VCaP (cell line): ENCODE results near the gene SGTA.
A peak's percentile ranks its signal among the peaks of the same experiment; 100 is the strongest.

Experiments used
- H3K27ac ChIP-seq: fragments of 450-650 bp; 2 replicates; pipeline ENCODE4 v1.5.1; 2017
- TF ChIP-seq, protein P1 (sequence below): fragments of 450-650 bp; conservative IDR thresholded peaks from 2 replicates; pipeline ENCODE4 v1.5.1; 2017; ENCODE audit warnings: mild to moderate bottlenecking, moderate library complexity

Gene SGTA

DNA sequence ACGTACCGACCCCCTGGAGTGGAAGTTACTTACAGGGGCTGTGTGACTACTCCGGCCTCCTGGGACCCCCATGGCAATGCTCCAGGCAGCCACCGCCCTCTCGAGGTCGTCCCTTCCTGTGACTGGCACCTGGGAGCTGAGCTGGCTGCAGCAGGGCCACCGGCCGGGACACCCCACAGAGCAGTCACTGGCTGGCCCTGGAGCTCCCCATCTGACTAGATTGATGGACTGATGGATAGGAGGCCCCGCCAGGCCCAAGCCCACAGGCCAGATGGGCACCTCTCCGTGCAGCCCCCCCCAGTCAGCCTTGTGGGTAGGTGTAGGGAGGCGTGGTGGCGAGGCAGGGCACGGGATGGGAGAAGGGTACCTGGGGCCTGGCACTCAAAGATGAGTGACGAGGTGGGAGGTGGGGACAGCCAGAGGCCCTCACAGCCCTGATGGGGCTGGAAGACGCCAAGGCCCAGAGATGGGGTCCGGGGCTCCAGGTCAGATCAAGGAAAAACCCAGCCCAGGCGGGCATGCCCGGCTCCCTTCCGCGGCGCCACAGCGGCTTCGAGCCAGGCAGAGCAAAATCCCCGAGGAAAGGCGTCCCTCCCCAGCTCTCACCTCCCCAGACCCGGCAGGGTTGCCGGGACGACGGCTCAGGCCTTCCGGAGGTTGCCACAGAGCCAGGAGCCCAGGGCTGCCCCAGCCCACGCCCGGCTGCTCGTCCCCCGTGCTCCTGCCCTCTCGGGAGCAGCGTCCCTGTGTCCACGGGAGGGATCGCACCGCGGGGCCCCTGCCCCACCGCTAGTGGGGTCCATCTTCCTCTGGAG, 51.7 kb downstream of the SGTA start:
- TF ChIP-seq, protein P1, sequence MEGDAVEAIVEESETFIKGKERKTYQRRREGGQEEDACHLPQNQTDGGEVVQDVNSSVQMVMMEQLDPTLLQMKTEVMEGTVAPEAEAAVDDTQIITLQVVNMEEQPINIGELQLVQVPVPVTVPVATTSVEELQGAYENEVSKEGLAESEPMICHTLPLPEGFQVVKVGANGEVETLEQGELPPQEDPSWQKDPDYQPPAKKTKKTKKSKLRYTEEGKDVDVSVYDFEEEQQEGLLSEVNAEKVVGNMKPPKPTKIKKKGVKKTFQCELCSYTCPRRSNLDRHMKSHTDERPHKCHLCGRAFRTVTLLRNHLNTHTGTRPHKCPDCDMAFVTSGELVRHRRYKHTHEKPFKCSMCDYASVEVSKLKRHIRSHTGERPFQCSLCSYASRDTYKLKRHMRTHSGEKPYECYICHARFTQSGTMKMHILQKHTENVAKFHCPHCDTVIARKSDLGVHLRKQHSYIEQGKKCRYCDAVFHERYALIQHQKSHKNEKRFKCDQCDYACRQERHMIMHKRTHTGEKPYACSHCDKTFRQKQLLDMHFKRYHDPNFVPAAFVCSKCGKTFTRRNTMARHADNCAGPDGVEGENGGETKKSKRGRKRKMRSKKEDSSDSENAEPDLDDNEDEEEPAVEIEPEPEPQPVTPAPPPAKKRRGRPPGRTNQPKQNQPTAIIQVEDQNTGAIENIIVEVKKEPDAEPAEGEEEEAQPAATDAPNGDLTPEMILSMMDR: no peak
- no peak overlapping the region for H3K27ac ChIP-seq

DNA sequence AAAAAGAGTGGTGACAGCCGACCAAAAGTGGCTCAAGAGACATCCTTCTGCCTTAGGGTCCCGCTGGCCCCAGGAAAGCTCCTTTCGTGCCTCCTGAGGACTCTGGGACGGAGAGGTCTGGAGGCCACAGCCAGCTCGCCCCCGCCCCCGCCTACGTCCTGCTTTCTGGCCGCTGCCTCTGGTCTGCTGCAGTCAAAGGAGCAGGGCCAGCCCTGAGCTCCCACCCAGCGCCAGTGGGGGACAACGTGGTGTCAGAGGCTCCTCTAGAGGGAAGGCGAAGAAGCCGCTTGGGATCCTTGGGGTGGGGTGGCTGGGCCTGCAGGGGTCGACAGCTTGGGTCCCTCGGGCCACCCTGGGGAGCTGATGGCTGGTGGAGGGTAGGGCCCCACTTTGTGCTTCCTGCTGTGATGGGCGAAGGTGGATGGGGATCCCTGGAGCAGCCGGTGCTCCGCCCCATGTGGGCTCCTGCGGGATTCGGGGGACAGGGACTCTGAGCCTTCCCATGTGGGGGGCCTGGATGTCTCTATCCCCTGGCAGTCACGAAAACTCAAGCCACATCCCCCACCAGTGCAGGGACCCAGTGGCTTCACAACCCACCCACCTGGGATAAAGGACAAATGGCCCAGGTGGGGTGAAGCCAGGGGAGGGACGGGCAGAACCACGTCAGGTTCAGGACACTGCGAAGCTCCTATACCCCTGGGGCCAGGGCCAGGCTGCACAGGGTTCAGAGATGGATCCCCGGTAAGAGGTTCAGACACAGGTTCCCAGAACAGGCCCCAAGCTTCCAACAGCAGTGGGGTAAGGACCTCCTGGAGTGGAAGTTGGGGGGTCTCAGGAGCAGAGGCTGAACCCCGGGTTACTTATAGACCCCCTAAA, 52.9 kb downstream of the SGTA start:
- TF ChIP-seq, protein P1: no peak
- no peak overlapping the region for H3K27ac ChIP-seq

DNA sequence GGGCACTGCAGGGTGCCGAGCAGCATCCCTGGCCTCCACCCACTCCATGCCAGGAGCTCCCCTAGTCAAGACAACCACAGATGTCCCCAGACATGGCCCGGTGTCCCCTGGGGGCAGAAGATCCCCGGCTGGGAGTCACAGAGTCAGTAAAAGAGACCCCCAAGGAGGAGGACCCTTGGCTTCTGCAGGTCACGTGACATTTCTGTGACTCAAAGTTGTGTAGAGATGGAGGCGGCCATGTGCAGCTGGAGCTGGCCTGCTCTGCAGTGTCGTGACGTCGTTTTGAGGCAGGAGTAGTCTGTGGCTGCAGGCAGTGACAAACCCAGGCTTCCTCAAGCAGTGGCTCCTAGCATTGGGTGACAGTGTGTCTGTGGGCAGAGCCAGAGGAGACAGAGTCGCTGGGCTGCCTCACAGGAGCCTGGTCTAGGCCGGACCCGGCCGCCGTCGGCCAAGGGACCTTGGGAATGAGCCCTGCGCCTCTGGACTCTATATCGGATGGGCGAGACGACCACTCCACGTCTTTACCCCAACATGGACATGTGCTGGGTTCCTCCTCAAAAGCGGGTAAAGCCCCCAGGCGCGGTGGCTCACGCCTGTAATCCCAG, 54.2 kb downstream of the SGTA start:
- TF ChIP-seq, protein P1: no peak

DNA sequence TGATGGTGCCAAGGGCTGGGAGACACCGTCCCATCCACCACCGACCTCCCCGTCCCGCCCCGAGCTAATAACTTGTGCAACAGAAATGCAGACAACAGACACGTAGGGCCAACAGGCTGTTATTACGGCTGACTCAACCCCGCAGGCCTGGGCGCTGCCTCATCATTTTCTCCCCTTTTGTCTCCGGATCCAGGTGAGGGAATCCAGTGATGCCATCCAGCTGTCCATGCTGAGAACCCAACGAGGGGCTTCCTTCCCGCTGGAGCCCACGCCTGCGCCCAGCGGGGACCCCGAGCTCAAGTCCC, 55.5 kb downstream of the SGTA start:
- TF ChIP-seq, protein P1: no peak
- no peak overlapping the region for H3K27ac ChIP-seq

More for the DNA sequence above, 54.2 kb downstream of the SGTA start:
- H3K27ac ChIP-seq: peak overlapping the region; percentile 19; the same call in 1 of the 2 replicates

DNA sequence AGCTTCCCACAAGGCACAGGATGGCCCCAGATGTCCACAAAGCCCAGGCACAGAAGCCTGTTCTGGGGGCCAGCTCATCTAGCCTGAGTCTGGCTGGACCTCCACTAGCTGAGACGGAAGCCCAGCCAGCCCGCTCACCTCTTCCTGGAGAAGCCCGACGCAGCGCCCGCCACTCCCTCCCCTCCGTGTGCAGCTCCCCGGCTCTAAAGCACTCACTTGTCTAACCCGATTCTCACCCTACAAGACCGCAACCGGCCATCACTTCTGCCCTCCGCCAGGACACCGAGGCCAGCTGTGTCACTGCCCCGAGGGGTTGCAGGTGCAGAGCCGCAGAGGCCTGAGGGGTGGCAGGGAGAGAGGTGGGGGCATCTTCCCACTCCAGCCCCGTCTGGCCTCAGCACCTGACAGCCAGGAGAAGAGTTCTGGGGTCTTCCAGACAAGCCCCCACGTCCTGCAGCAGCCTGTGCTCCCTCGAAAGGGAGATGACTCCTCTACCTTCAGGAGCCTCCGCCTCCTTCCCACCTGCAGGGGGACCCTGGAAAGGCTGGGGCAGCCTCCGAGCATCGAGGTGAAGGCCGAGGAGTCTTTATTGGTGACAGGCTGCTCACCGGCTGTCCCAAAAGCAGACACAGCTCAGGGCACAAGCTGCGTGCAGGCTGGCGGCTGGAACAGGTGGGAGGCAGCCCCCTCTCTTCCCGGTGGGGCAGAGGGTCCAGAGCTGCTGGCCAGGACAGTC, 56.0 kb downstream of the SGTA start:
- H3K27ac ChIP-seq: no peak overlapping the region
- TF ChIP-seq, protein P1: no peak

DNA sequence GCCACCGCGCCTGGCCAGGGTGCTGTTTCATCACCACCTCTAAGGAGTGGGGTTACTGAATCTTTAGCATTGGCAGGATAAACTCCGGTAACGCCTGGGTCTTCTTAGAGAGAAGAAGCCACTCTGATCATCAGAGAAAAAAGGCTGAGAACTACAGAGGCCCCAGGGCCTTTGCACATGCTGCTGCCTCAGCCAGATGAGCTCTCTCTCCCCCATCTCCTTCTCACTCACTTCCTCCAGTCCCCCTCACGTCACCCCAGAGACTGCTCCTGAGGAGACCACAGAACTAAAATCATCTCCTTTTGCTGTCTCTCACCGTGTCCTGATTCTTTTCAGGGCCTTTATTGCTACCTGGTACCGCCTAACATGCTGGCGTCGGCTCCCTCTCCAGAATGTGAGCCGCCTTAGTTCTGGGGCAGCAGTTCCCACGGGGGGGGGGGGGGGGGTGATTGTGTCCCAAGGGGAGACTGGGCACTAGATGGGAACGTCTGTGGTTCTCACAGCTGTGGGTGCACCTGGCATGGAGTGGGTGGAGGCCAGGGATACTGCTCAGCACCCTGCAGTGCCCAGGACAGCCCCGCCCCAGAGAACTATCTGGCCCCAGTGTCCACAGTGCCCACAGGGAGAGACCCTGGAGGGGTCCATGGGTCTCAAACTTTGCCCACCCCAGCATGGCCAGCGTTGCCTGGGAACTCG, 56.8 kb downstream of the SGTA start:
- no peak overlapping the region for H3K27ac ChIP-seq
- TF ChIP-seq, protein P1: no peak
